K562 (cell line): ENCODE measurements around the gene PRRC2B. TPM values are rescaled to one million over a fixed set of nuclear protein-coding genes. Genes with fewer than 3 reads are reported as not detected.

ENCODE experiments used
- ATAC-seq: fragments of 200-7000 bp; cut with Tn5 transposase; 3 replicates; pipeline ENCODE4 v1.9.1; 2020; ENCODE audit warnings: moderate library complexity
- BruUV-seq: library from RNA; stranded (reverse); fragments of 400-500 nt; replicated peaks from 2 replicates; lab custom pipeline; 2021; lab: Mats Ljungman, UMichigan
- CTCF ChIA-PET: fragments of 300-600 bp; formaldehyde crosslinking; extraction: SDS; loops from one replicate; lab custom pipeline; 2021; ENCODE audit warnings: low intra/inter-chr PET ratio; lab: Yijun Ruan, JAX
- POLR2A ChIA-PET: fragments of 300-600, 350-650 bp; sonication (Branson Sonifier 250); formaldehyde crosslinking; extraction: SDS; loops from one replicate; lab custom pipeline; 2021; ENCODE audit warnings: antibody characterized with exemption, inconsistent platforms; lab: Yijun Ruan, JAX
- DNase-seq, 4 experiments: peaks; one replicate each; pipeline versions ENCODE4 v3.0.0 to v3.0.0-alpha.2; 2011 to 2018; ENCODE audit warnings: low spot score in 3 of 4, mixed read lengths in 3 of 4; ENCODE audit errors: extremely low read depth in 1 of 4
- FAIRE-seq: peaks from 2 replicates; lab custom pipeline; 2011; peaks lifted over from hg19 to GRCh38; lab: Jason Lieb, UNC
- H2AFZ ChIP-seq: 2 replicates; pipeline ENCODE4 v1.6.0; 2011; ENCODE audit warnings: low read depth, low read length, control low read depth, inconsistent platforms
- H3K27ac ChIP-seq: fragments of 200-600 bp; 3 replicates; pipeline ENCODE4 v1.8.0; 2011; ENCODE audit warnings: low read depth, mild to moderate bottlenecking, control low read depth, inconsistent platforms, low read length, moderate library complexity, mixed read lengths; ENCODE audit errors: extremely low read depth
- H3K27me3 ChIP-seq, 2 experiments: fragments of 300-600 bp in 1 of 2; 2 replicates in 1 of 2; 3 replicates in 1 of 2; pipeline versions ENCODE4 v1.6.0 to v1.8.0; 2011; ENCODE audit warnings: inconsistent platforms in 2 of 2, low read length in 2 of 2, mild to moderate bottlenecking in 1 of 2, mixed read lengths in 1 of 2, moderate library complexity in 1 of 2; ENCODE audit not compliant: control insufficient read depth in 2 of 2, insufficient read depth in 2 of 2
- H3K36me3 ChIP-seq: fragments of 300-600 bp; 3 replicates; pipeline ENCODE4 v1.8.0; 2011; ENCODE audit warnings: mild to moderate bottlenecking, low read length, inconsistent platforms; ENCODE audit not compliant: control insufficient read depth, insufficient read depth
- H3K4me1 ChIP-seq, 2 experiments: fragments of 200-600 bp in 1 of 2; replicated peaks in 1 of 2; 2 replicates in 1 of 2; 3 replicates in 1 of 2; pipeline versions ENCODE4 v1.5.1 to v1.8.0; 2011; ENCODE audit warnings: inconsistent platforms in 2 of 2, low read length in 2 of 2, mild to moderate bottlenecking in 1 of 2, mixed read lengths in 1 of 2, moderate library complexity in 1 of 2; ENCODE audit not compliant: control insufficient read depth in 2 of 2, insufficient read depth in 2 of 2
- H3K4me2 ChIP-seq: 2 replicates; pipeline ENCODE4 v1.6.1; 2011; ENCODE audit warnings: low read length, control low read depth, inconsistent platforms, mixed read lengths; ENCODE audit not compliant: insufficient read depth
- H3K4me3 ChIP-seq: fragments of 200-600 bp; sonication (generic), shearing (Covaris generic); 2 replicates; pipeline ENCODE4 v1.5.1; 2016; ENCODE audit warnings: control low read depth, inconsistent platforms
- H3K79me2 ChIP-seq: fragments of 200-600 bp; 3 replicates; pipeline ENCODE4 v1.8.0; 2011; ENCODE audit warnings: low read length, inconsistent platforms; ENCODE audit not compliant: control insufficient read depth, insufficient read depth
- H3K9ac ChIP-seq, 2 experiments: 2 replicates each; pipeline versions ENCODE4 v1.6.0 to v1.6.1; 2011; ENCODE audit warnings: low read depth in 2 of 2, low read length in 2 of 2, control low read depth in 1 of 2, inconsistent platforms in 1 of 2, mild to moderate bottlenecking in 1 of 2, mixed read lengths in 1 of 2; ENCODE audit not compliant: insufficient read depth in 1 of 2
- H3K9me1 ChIP-seq: one replicate; pipeline ENCODE4 v1.6.0; 2011; ENCODE audit warnings: inconsistent platforms, mild to moderate bottlenecking, low read length, moderate library complexity; ENCODE audit not compliant: control insufficient read depth, insufficient read depth
- H3K9me3 ChIP-seq: replicated peaks from 2 replicates; pipeline ENCODE4 v1.5.1; 2011; ENCODE audit warnings: low read depth, low read length, inconsistent platforms; ENCODE audit not compliant: control insufficient read depth, insufficient read depth
- H4K20me1 ChIP-seq: replicated peaks from 2 replicates; pipeline ENCODE4 v1.6.1; 2011; ENCODE audit warnings: low read length, inconsistent platforms, mixed read lengths; ENCODE audit not compliant: control insufficient read depth, insufficient read depth
- CTBP1 ChIP-seq: fragments of 450-650 bp; IDR thresholded peaks from 2 replicates; pipeline ENCODE4 v1.6.1; 2016; ENCODE audit warnings: borderline replicate concordance
- HNRNPK ChIP-seq: fragments of 200-400 bp; formaldehyde crosslinking; IDR thresholded peaks from one replicate; pipeline ENCODE4 v1.6.1; 2018; ENCODE audit warnings: mild to moderate bottlenecking, low read depth, low read length; ENCODE audit not compliant: poor library complexity, severe bottlenecking
- SIRT6 ChIP-seq: IDR thresholded peaks from one replicate; pipeline ENCODE4 v1.6.1; 2012; ENCODE audit warnings: low read depth, mild to moderate bottlenecking, control low read depth, inconsistent platforms, low read length, moderate library complexity
- SNAPC5 ChIP-seq: fragments of 250-450 bp; sonication (Bioruptor Pico); IDR thresholded peaks from 2 replicates; pipeline ENCODE4 v1.8.0; 2021; ENCODE audit warnings: moderate library complexity, mild to moderate bottlenecking, inconsistent platforms
- XRCC3 ChIP-seq: fragments of 450-650 bp; IDR thresholded peaks from 2 replicates; pipeline ENCODE4 v1.6.1; 2017; ENCODE audit warnings: mild to moderate bottlenecking, moderate library complexity
- ZBTB26 ChIP-seq: fragments of 450-650 bp; formaldehyde crosslinking; IDR thresholded peaks from 2 replicates; pipeline ENCODE4 v1.4.0; 2022; ENCODE audit warnings: missing genetic modification characterization
- ZBTB40 ChIP-seq, 2 experiments: fragments of 450-650 bp in 1 of 2; sonication (generic) in 1 of 2; formaldehyde crosslinking in 1 of 2; IDR thresholded peaks; 2 replicates each; pipeline versions ENCODE4 v1.7.1 to v1.9.0; 2016 to 2022; ENCODE audit warnings: inconsistent platforms in 1 of 2, mild to moderate bottlenecking in 1 of 2, missing genetic modification reagents in 1 of 2
- WGBS: fragments of 100-300 bp; shearing (Covaris generic); methylation state at CpG from one replicate; pipeline ENCODE4 v1.1.6; 2016; ENCODE audit warnings: low coverage, mixed read lengths; ENCODE audit not compliant: insufficient coverage; ENCODE audit errors: missing lambda C conversion rate; 5-methylcytosine and 5-hydroxymethylcytosine counted together
- in situ Hi-C: fragments of 300-500 bp; cut with MboI; formaldehyde crosslinking; loops from 4 replicates; pipeline ENCODE4 v1.15.0; 2018; ENCODE audit warnings: inconsistent platforms, mixed read lengths
- intact Hi-C: fragments of 100-400 bp; cut with micrococcal nuclease; formaldehyde crosslinking; loops from 2 replicates; pipeline ENCODE4 v1.14.2; 2022
- polyA plus RNA-seq, 8 experiments: library from polyadenylated mRNA; depleted of rRNA in 4 of 8; stranded (reverse) in 5 of 8; unstranded in 3 of 8; fragments of >200 nt; fragmentation: Nextera tagmentation in 2 of 8; fragmentation: Illumina TruSeq in 1 of 8; extraction: Ambion mirVana in 2 of 8; extraction: Trizol in 1 of 8; gene quantifications; 2 replicates each; pipeline versions ENCODE4 v1.2.1 to v1.2.3, GENCODE V29; 2011 to 2014; ENCODE audit warnings: inconsistent platforms in 1 of 8, missing spikeins in 1 of 8
- total RNA-seq, 7 experiments: library from RNA; depleted of rRNA in 6 of 7; stranded (reverse); fragments of >200 nt in 6 of 7; fragmentation: Illumina TruSeq in 2 of 7; extraction: Trizol in 2 of 7; gene quantifications; 2 replicates each; pipeline versions ENCODE4 v1.2.1 to v1.2.3, GENCODE V29; 2011 to 2021; ENCODE audit warnings: low replicate concordance in 1 of 7

PRRC2B gene
- total and polyA plus RNA-seq, 9 of the 15 experiments (the other 6 are each of a cell fraction or from before 2014, with no cell fraction given): 0.34 to 125 (median 30.9) TPM

- ATAC-seq (no peak), DNase-seq (no peak), FAIRE-seq (no peak)
- Histone ChIP-seq H3K27me3 (no peaks in the 10 kb centered on the region), H3K27ac (no peak overlapping the region), H3K36me3 (peaks cover 92% of the 10 kb centered on the region), H2AFZ (no peak overlapping the region), H4K20me1 (no peaks in the 10 kb centered on the region), H3K4me1 (no peaks in the 10 kb centered on the region), H3K9me1 (no peaks in the 10 kb centered on the region), H3K4me2 (no peak overlapping the region), H3K9me3 (no peaks in the 10 kb centered on the region), H3K9ac (no peak overlapping the region), H3K4me3 (no peak overlapping the region), H3K79me2 (0 out of 3 replicates have a peak, but pooled peaks cover 3% of the 10 kb centered on the region)
- ChIA-PET POLR2A (interaction anchor here (0.6 to 0.8 kb wide), 2 partner anchors 11 to 74 kb away, joined by 3 to 4 read pairs; no protein-coding TSS in a partner anchor), CTCF (no interaction called here)
- intact Hi-C loops: no loop called here
- in situ Hi-C loops: loop anchor here (10.0 to 25.0 kb wide), 2 partner anchors 116 to 758 kb away; no protein-coding TSS in a partner anchor
- no TSS peak for BruUV-seq
- WGBS: 96% methylated on average over 8 of the region's 12 CpGs
- TF ChIP-seq HNRNPK: no peak
- no peak for TF ChIP-seq CTBP1
- TF ChIP-seq SNAPC5 (CRISPR knock-in tag): no peak
- no peak for TF ChIP-seq ZBTB40 (IDR thresholded peaks at IDR 0.05)
- TF ChIP-seq ZBTB40 (CRISPR knock-in tag; IDR thresholded peaks at IDR 0.05): no peak
- TF ChIP-seq ZBTB26 (CRISPR knock-in tag): no peak
- TF ChIP-seq SIRT6: no peak
- TF ChIP-seq XRCC3: no peak
Measured at GRCh38 chr9:131470581-131470991, 76.7 kb downstream of the PRRC2B start.
